Epidermal melanocyte (primary cell): ENCODE measurements around the gene CPE.
A peak's percentile ranks its signal among the peaks of the same experiment; 100 is the strongest.

Experiments used
- DNase-seq: peaks from one replicate; pipeline ENCODE4 v3.0.0; 2011; ENCODE audit warnings: low spot score; ENCODE audit not compliant: insufficient read length

CPE gene

DNA sequence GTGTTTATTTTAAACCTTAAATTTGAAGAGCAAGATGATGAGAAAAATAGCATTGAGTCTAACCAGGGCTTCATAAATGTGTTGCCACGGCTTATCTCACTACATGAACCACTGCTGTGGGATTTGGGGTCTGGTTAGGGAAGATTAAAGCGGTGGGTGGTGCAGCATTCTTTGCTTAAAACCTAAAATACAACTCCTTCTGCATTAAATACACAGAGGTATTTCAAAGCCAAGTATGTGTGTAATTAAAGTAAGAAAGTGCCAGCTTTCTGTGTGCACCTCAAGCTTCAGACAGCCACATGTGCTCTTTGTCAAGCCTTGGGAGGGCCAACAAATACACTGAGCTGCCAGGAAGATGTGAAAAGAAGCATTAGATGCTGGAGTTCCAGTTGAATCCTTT, 128.0 kb downstream of the CPE start:
- DNase-seq, result no peak

- DNase-seq, result no peak
Observed at GRCh38 chr4:165507381-165507780, 128.6 kb downstream of the CPE start.

GRCh38 chr4:165508372-165509120, 129.7 kb downstream of the CPE start:
- no peak for DNase-seq

DNA sequence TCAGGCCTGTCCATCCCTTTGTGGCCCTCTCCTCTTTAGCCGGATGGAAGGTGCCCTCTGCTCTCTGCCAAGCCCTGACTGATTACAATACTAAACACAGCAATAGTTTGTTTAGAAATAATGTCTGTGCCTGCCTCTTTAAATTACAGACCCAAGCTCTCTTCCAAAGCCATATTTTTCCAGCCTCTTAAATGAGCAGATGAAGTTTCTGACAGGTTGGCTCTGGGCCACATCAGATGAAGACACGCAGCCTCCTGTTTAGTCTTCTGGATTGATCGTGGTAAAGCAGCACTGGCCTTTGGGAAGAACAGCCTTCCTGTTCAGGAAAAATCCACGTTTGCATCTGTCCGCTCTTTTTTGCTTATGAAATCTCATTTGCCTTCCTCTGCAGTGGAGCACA, 133.6 kb downstream of the CPE start:
- no peak for DNase-seq

GRCh38 chr4:165514739-165515138, 135.9 kb downstream of the CPE start:
- no peak for DNase-seq

DNA sequence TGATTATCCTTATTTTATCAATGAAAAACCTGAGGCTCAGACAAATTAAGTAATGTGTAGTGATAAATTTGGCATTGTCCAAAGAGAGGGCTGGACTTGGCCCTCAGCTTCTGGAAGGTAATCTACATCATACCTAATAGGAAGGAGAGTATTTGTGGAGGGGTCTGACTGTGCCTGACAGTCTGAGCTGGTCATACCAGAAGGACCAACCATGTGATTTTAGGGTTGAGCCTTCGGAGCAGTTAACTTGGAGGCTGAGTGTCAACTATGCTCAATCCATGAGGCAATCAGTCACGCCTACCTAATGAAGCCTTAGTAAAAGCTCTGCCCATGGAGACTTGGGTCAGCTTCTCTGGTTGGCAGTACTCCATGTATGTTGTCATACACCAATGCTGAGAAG, 136.4 kb downstream of the CPE start:
- no peak for DNase-seq

- no peak for DNase-seq
Observed at GRCh38 chr4:165516281-165516833, 137.5 kb downstream of the CPE start.

DNA sequence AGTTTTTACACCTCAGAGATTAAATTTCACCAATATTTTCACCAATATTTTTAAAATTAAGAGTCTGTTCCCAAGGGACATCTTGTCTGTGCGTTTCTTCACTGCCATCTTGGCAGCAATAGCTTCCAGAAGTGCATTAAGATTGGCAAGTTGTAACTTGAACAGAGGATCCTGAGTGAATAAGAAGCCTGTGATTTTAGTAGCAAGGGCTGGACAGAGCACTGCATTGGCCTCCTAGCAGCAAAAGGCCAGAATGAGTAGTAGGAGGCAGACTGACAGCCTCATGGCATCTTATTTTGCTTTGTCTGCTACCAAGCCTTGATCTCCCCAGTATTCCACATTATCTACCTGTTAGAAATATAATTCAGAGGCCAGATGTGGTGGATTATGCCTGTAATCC, 138.4 kb downstream of the CPE start:
- DNase-seq, result no peak

DNA sequence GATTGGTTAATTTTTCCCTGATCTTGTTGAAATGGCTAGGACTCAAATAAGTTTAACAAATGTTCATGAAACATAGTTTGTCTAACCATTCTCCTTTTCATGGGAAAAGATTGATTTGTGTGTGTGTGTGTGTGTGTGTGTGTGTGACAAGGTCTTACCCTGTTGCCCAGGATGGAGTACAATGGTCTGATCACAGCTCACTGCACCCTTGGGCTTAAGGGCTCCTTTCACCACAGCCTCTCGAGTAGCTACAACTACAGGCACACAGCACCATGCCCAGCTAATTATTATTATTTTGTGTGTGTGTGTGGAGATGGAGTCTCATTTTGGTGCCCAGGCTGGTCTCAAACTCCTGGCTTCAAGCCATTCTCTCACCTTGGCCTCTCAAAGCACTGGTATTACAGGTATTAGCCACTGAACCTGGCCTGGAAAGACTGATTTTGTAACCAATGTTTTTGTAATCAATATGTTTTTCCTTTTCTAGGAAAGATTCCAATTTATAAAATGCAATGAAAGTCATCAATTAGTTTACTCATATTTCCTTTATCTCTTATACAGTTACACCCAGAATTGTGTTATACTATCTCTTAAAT, 139.3 kb downstream of the CPE start:
- no peak for DNase-seq

DNA sequence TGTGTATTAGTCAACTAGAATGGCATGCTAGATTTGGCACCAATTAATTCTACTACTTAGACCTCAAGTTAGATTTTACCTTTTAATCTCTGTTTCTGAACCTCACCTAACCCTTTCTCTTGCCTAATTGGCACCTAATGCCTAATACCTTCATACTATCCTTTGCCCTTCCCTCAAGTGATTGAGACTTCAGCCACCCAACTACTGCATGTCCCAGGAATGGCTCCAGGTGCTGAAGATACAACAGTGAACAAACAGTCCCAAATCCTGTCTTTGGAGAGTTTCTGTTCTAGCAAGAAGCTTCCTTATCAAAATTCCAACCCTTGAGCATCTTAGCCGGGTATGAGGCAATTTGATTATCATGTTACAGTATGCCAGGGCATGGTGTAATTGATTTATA, 139.9 kb downstream of the CPE start:
- DNase-seq, result no peak

DNA sequence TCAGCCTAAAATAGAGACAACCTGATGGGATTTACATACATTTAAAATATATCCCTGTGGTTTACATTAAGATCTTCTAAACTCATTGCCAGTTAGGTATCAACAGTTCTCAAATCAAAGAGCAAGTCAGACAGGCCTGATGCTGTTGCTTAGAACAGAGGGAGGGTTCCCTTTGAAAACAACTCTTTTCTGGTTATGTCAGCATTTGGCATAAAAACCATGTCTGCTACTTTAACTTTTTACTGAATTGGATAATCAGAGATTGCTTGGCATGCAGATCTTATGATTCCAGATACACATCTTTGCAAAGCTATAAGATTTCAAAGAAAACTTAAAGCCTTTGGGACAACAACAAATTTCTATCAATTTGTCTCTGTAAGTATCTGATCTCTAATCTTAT, 140.8 kb downstream of the CPE start:
- no peak for DNase-seq

- no peak for DNase-seq
Observed at GRCh38 chr4:165520086-165520485, 141.3 kb downstream of the CPE start.

- DNase-seq, result no peak
Observed at GRCh38 chr4:165522050-165522449, 143.2 kb downstream of the CPE start.

GRCh38 chr4:165524532-165525190, 145.9 kb downstream of the CPE start:
- no peak for DNase-seq

DNA sequence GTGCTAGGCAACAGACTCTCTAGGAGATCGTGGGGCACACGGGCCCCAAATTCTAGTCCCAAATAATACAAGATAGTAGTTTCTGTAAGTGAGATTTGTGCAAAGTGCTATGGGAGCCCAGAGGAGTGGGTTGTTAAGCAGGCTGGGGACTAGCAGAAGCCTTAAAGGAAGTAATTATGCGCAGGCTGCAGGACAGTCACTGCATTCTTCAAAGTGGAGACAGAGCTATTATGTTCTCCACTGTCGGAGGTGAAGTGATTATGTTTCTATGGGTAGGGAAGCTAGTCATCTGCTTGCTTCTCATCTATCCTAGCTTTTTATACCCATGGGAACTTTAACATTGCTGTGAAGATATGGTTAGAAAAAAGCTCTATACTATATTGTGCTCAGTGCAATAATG, 154.2 kb downstream of the CPE start:
- DNase-seq, result no peak

DNA sequence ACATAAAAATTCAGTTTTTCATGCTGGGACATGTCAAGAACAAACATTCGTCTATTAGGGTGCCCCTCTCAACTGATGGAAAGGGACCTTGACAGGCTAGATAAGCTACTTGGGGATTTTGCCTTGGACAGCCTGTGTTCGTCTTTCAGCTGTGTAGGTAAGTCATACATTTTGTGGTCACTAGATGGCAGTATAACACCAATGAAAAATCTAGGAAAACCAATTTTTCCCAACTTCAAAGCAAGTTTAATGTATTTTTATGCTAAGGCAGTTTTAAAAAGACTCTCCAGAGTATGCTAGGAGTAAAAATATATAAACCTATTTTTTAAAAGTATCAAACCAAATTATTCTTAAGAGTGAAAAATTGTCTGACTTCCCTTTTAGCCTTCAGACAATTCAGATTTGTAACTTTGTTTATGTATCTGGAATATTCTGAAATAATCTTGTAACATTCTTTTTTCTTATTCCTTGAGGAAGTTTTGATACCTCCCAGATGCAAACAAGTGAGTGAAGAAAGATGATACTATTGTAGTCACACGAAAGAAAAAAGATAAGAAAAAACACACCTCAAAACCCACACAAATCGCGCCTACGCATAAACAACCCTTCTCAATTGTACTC, 158.3 kb downstream of the CPE start:
- DNase-seq, result peak; percentile 27

DNA sequence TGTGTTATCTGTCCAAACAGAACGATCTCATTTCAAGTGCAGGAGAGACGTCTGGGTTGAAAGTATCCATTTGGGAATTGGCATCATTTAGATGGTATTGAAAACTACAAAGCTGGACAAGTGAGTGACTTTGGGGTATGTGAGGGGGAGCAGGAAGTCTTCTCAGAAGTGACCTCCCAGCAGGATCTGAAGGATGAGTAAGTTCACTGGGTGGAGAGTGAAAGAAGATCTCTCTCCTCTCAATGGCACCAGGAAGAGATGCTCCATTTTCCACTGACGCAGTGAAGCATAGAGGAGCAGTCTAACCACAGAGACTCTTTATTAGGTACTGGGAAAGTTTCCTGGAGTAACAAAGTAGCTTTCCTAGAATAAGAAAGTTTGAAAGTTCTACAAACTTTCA, 161.0 kb downstream of the CPE start:
- DNase-seq, result no peak

DNA sequence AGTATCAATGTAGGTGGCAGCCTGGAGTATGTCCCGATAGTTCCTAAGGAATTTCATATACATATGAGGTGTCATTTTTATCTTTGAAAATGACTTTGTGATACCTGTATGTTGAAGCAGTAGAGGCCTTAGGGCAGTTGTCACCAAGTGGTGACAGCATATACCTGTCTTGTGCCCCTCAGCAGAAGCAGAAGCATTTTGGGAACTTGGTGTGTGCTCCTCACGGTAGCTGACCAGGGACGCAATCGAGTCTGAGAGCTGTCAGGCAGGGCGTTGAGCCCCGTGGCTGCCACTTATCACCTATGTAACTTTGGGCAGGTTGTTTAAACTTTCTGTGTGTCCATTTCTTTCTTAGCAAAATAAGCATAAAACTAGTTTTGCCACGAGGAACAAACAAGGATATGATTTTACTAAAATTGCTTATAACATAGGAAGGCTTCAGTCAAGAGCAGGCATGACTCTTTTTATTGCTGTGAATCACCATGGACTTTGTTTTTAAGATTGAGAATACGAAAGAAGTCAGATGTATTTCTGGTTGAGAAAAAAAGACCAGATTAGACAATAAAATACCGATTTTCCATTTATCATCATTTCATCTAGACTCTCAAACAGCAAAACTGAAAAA, 161.5 kb downstream of the CPE start:
- no peak for DNase-seq

GRCh38 chr4:165541851-165542459, 163.1 kb downstream of the CPE start:
- DNase-seq, result no peak

DNA sequence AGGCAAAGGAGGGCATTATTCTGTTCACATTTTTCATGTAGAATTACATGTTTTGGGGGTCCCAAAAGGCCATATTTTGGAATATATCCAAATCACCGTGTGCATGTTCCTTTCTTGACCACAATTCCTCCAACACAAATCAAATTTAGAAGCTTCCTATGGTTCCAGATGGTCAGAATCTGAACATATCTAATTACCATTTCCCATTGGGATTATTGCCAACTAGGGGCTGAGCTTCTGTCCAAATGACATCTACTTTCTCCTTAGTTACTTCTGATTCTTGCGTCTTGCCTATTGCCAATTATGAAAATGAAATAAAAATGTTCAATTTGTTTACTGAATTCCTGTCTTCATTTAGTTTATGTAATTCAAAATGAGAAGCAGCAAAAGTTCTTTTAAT, 163.7 kb downstream of the CPE start:
- no peak for DNase-seq
